Natural killer cell treated with Interleukin-12 subunit alpha and Interleukin-12 subunit beta and Interleukin-15 and Interleukin-18, amount 100 ng/mL, for 72 hours (primary cell): ENCODE data around the gene STK16. TPM values are rescaled to one million over a fixed set of nuclear protein-coding genes. Genes with fewer than 3 reads are reported as not detected.
"Not testable (repeated sequence)": the region's sequence is repeated elsewhere in the genome, so short reads cannot be mapped to it uniquely, and the experiment has no call there.

ENCODE experiments used
- ATAC-seq, 2 donors: fragments of 150-1000 bp; cut with Tn5 transposase in 1 of 2; sonication (Bioruptor Pico), chemical (Tn5 transposase) in 1 of 2; 2 replicates each; pipeline ENCODE4 v1.10.0; 2021
- DNase-seq: peaks from one replicate; pipeline ENCODE4 v3.0.0; 2022; ENCODE audit warnings: low spot score
- H3K27ac Mint-ChIP-seq, 2 donors: 1 replicate in 1 of 2; 2 replicates in 1 of 2; pipeline ENCODE4 v1.8.0; 2022; ENCODE audit warnings: mixed read lengths in 2 of 2, mild to moderate bottlenecking in 1 of 2, moderate library complexity in 1 of 2
- H3K27me3 Mint-ChIP-seq, 2 donors: 1 replicate in 1 of 2; 2 replicates in 1 of 2; pipeline ENCODE4 v1.8.0; 2022; ENCODE audit warnings: mixed read lengths in 2 of 2
- H3K36me3 Mint-ChIP-seq: one replicate; pipeline ENCODE4 v1.8.0; 2022; ENCODE audit warnings: mixed read lengths
- H3K4me1 Mint-ChIP-seq, 2 donors: 1 replicate in 1 of 2; 2 replicates in 1 of 2; pipeline ENCODE4 v1.8.0; 2022; ENCODE audit warnings: low read depth in 2 of 2, mixed read lengths in 2 of 2, mild to moderate bottlenecking in 1 of 2
- H3K4me3 Mint-ChIP-seq: one replicate; pipeline ENCODE4 v1.8.0; 2022; ENCODE audit warnings: mixed read lengths
- H3K9me3 Mint-ChIP-seq: 2 replicates; pipeline ENCODE4 v1.8.0; 2022; ENCODE audit warnings: mixed read lengths
- total RNA-seq, 2 donors: library from RNA; stranded (reverse); gene quantifications; one replicate each; pipeline ENCODE4 v1.2.3, GENCODE V29; 2022

The STK16 gene
- total RNA-seq, 2 donors from 2014 or later, result 26.8 to 27.8 TPM

- H3K4me1 Mint-ChIP-seq, DNase-seq, H3K9me3 Mint-ChIP-seq, H3K27ac Mint-ChIP-seq, H3K36me3 Mint-ChIP-seq, H3K4me3 Mint-ChIP-seq, ATAC-seq, H3K27me3 Mint-ChIP-seq: not testable (repeated sequence)
Observed at GRCh38 chr2:219287116-219287440, 41.8 kb downstream of the STK16 start.

- Mint-ChIP-seq H3K4me3 (no peak overlapping the region), H3K9me3 (no peaks in the 10 kb centered on the region), H3K27me3 (no peaks in the 10 kb centered on the region), H3K4me1 (peaks cover 6 to 7% of the 10 kb centered on the region in 2 donors), H3K36me3 (peaks cover 6% of the 10 kb centered on the region), H3K27ac (no peak overlapping the region)
- no peak for ATAC-seq
- no peak for DNase-seq
Observed at GRCh38 chr2:219287580-219288265, 42.4 kb downstream of the STK16 start.

DNA sequence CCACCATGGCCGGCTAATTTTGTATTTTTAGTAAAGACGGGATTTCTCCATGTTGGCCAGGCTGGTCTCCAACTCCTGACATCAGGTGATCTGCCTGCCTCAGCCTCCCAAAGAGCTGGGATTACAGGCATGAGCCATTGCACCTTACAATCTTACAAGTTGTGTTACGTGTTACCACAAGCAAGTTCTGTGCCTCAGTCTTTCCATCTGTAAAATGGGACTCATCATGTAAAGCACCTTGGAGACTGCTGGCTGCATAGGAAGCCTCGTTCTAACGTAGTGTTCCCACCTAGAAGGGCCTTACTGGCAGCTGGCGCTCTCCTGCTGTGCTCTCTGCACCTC, 43.9 kb downstream of the STK16 start:
- Mint-ChIP-seq H3K4me3 (no peak overlapping the region), H3K9me3 (no peaks in the 10 kb centered on the region), H3K27ac (no peak overlapping the region), H3K4me1 (peaks cover 2 to 6% of the 10 kb centered on the region in 2 donors), H3K36me3 (no peaks in the 10 kb centered on the region), H3K27me3 (no peaks in the 10 kb centered on the region)
- ATAC-seq (no peak), DNase-seq (no peak)

DNA sequence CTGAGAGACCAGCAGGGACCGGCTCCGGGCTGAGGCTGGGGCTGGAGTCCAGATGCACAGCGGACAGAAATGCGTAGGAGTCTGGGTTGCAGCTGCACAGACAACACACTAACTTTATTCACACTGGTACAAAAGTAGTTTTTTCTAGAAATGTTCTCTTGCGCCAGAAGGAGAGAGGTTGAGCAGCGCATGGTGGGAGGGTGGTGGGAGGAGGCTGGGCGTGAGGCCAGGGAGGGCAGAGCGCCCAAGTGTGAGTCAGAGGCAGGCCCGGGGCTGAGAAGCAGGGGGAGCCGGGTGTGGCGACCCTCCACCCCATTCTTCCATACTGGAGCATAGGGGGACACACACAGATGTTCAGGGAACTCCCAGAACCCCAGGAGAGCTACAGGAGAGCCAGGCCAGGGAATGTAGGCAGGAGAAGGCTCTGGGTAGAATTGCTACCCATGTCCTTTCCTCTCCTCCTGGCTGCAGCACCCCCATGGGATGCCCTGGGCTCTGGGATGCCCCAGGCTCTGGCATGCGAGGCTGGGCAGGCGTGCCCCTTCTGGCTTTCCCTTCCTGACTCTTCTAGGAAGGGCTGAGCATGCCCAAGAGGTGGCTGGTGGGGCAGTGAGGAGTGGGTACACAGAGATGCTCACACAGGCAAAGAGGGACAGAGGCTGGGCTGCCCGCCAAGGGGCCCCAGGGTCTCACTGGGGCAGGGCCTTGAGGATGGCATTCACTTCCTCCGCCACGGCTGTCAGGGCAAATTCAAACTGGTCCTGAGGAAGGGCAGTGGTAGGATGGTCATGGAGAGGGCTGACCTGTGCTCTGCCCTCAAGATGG, 44.5 kb downstream of the STK16 start:
- no peaks in the 10 kb centered on the region for H3K36me3 Mint-ChIP-seq
- H3K27ac Mint-ChIP-seq, result no peak overlapping the region
- H3K27me3 Mint-ChIP-seq, result no peaks in the 10 kb centered on the region
- peaks cover 6 to 10% of the 10 kb centered on the region in 2 donors for H3K4me1 Mint-ChIP-seq
- DNase-seq (no peak), ATAC-seq (no peak)
- H3K4me3 Mint-ChIP-seq, result no peak overlapping the region
- H3K9me3 Mint-ChIP-seq, result no peaks in the 10 kb centered on the region

- ATAC-seq (no peak), DNase-seq (no peak)
- H3K9me3 Mint-ChIP-seq, result no peaks in the 10 kb centered on the region
- H3K27ac Mint-ChIP-seq, result no peak overlapping the region
- peaks cover 6 to 11% of the 10 kb centered on the region in 2 donors for H3K4me1 Mint-ChIP-seq
- H3K36me3 Mint-ChIP-seq, result no peaks in the 10 kb centered on the region
- no peaks in the 10 kb centered on the region for H3K27me3 Mint-ChIP-seq
- no peak overlapping the region for H3K4me3 Mint-ChIP-seq
Observed at GRCh38 chr2:219290381-219291171, 45.3 kb downstream of the STK16 start.

DNA sequence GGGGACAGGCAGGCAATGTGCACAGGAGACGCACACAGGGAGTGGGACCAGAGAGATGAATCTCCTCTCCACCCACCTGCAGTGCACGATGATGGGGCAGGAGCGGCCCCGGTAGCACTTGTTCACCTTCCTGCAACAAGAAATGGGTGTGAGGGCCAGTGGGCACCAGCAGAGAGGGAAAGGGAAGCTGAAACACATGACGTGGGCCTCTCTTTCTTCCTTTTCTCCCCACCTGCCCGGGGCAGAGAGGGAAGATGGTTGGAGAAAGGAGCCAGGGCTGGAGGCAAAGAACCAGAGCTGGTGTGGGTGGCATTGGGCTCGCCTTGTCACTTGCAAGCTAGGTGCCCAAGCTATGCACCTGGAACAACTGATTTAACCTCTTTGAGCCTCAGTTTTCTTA, 46.1 kb downstream of the STK16 start:
- Mint-ChIP-seq H3K27me3 (no peaks in the 10 kb centered on the region), H3K4me1 (peaks cover 6 to 14% of the 10 kb centered on the region in 2 donors), H3K9me3 (no peaks in the 10 kb centered on the region), H3K4me3 (no peak overlapping the region), H3K36me3 (no peaks in the 10 kb centered on the region), H3K27ac (no peak overlapping the region)
- ATAC-seq (no peak), DNase-seq (no peak)

DNA sequence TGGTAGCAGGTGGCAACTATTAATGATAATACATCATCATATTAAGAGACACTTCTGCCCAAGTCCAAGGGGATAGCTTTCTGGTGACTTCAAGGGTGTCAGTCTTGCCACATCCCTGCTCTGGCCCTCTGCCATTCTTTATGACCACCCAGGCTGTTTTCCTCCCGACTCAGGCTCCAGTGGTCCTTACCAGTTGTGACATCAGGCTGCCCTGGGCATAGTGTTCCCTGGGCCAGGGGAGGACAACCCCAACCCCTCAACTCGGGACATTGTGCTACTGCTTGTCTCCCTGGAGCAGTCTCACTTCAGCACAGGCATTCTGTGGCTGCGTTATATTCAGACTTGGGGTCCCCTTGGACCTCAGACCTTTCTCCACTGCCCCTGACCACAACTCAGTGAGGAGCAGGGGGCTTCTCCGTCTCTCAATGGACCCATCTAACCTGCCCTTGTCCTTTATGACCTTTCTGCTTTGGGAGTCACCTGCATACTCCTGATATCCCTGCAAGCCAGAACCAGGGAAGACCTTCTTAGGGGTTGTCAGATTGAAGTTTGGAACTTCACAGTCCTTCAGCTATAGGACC, 46.7 kb downstream of the STK16 start:
- ATAC-seq (no peak), DNase-seq (no peak)
- Mint-ChIP-seq H3K27ac (no peak overlapping the region), H3K4me1 (peaks cover 6 to 14% of the 10 kb centered on the region in 2 donors), H3K9me3 (no peaks in the 10 kb centered on the region), H3K36me3 (no peaks in the 10 kb centered on the region), H3K27me3 (no peaks in the 10 kb centered on the region), H3K4me3 (no peak overlapping the region)

DNA sequence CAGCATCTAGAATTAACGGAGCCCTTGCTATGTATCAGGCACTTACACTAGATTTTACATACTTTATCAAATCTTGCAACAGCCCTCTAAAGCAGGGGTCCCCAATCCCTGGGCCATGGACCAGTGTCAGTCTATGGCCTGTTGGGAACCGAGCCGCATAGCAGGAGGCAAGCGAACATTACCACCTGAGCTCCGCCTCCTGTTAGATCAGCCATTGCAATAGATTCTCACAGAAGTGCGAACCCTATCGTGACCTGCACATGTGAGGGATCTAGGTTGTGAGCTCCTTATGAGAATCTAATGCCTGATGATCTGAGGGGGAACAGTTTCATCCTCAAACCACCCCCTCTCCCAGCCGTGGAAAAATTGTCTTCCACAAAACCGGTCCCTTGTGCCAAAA, 47.3 kb downstream of the STK16 start:
- H3K27ac Mint-ChIP-seq, result no peak overlapping the region
- H3K27me3 Mint-ChIP-seq, result no peaks in the 10 kb centered on the region
- ATAC-seq (no peak), DNase-seq (no peak)
- H3K4me3 Mint-ChIP-seq, result no peak overlapping the region
- no peaks in the 10 kb centered on the region for H3K36me3 Mint-ChIP-seq
- H3K9me3 Mint-ChIP-seq, result no peaks in the 10 kb centered on the region
- H3K4me1 Mint-ChIP-seq, result peaks cover 6 to 14% of the 10 kb centered on the region in 2 donors

GRCh38 chr2:219293736-219294231, 48.5 kb downstream of the STK16 start:
- no peaks in the 10 kb centered on the region for H3K9me3 Mint-ChIP-seq
- peak overlapping the region; percentile 23 to 51 for H3K27ac Mint-ChIP-seq
- H3K4me1 Mint-ChIP-seq, result peaks cover 6 to 12% of the 10 kb centered on the region in 2 donors
- peak overlapping the region; percentile 81 for H3K4me3 Mint-ChIP-seq
- DNase-seq (no peak), ATAC-seq (no peak)
- H3K36me3 Mint-ChIP-seq, result no peaks in the 10 kb centered on the region
- no peaks in the 10 kb centered on the region for H3K27me3 Mint-ChIP-seq

DNA sequence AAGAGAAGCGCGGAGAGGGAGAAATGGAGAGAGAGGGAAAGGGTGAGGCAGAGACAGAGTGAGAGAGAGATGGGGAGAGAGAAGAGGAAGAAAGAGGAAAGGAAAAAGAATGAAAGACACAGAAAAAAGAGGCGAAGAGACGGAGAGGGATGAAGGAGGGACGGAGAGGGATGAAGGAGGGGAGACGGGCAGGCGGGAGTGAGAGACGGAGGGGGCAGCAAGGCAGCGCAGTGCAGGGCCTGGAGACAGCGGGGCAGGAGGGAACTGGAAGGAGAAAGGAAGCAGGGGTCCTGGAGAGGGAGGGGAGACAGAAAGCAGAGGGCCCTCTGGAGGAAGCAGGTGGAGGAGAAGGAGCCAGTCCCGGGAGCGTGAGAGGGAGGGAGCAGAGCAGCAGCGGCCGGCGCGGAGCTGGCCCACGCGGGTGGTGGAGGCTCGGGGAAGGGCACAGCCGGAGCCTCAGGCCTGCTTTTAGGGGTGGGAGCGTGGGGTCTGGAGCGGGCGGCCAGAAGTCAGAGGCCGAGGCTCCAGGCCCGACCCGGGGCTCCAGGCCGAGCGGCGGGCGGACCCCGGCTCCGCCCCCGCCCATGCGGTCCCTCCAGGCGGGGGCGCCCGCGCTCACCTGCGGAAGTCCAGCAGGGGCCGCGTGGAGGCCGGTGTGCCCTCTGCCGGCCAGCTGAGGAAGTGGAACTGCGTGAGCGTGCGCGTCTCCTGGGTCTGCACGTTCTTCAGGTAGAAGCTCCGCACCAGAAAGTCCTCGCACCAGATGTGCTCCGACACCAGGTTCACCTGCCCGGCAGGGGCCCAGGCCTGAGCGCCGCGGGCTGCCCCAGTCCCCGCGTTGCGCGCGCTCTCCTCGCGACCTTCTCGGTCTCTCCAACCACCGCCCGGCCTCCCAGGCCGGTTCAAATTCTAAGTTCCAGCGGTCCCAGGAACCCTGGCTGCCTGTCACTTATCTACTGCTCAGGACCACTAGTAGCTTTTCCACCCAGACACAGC, 49.4 kb downstream of the STK16 start:
- Mint-ChIP-seq H3K27ac (peak overlapping the region; percentile 23 to 51), H3K4me3 (peak overlapping the region; percentile 81), H3K9me3 (no peaks in the 10 kb centered on the region), H3K27me3 (no peaks in the 10 kb centered on the region), H3K36me3 (no peaks in the 10 kb centered on the region), H3K4me1 (peaks cover 6 to 12% of the 10 kb centered on the region in 2 donors)
- peak; percentile 90 for DNase-seq
- ATAC-seq, result peak; percentile 94 to 95

DNA sequence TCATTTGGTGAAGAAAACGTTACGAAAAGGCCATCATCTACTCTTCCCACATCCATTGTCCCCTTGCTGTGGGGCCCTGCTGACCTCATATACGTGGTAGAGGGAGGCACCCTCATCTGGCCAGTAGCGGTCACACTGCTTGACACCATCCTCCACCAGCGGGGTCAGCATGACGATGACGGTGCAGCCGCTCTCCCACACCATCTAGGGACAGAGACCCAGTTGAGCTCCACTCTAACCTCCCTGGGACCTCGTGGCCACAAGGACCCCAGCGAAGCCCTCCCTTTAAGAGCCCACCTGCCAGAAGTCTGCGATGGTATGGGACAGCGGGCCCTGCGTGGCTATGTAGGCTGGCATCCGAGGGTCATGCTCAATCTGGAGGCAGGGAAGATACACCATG, 50.9 kb downstream of the STK16 start:
- no peak for DNase-seq
- peaks cover 2 to 4% of the 10 kb centered on the region in 2 donors for H3K27me3 Mint-ChIP-seq
- H3K27ac Mint-ChIP-seq, result no peak overlapping the region
- H3K36me3 Mint-ChIP-seq, result no peaks in the 10 kb centered on the region
- no peak overlapping the region for H3K4me3 Mint-ChIP-seq
- ATAC-seq, result no peak
- H3K9me3 Mint-ChIP-seq, result no peaks in the 10 kb centered on the region
- H3K4me1 Mint-ChIP-seq, result peaks cover 6 to 12% of the 10 kb centered on the region in 2 donors

DNA sequence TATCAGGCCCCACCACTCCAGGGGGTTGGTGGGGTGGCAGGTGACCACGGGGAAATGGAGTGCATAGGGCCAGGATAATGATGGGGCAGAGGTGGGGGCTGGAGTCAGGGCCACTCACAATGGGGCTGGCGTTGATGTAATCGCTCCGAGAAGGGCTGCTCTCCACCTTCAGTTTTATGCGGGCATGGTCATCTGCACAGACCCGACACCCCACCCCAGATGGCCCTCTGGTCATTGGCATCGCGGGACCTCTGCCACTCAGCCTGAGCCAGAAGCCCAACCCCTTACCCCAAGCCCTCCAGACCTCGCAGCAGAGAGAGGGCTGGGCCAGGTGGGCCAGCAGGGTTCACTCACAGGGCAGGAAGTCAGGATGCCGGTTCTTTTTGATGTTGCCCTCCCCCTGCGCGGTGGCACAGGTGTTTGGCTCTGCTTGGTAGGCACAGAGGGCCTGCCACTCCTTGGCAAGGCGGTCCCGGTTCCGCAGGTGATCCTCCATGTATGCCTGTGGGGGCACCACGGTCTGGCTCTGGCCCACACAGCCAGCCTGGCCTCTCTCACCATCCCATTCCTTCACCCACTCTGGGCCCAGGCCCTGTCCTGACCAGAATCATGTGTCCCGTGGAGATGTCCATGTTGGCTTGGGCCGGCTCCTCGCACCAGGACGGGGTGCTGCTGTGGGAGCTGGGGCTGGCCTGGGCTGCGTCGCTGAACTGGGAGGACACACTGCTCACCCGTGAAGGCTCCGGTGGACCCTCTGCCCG, 51.5 kb downstream of the STK16 start:
- no peak overlapping the region for H3K27ac Mint-ChIP-seq
- ATAC-seq (no peak), DNase-seq (no peak)
- H3K27me3 Mint-ChIP-seq, result peaks cover 6 to 9% of the 10 kb centered on the region in 2 donors
- no peaks in the 10 kb centered on the region for H3K36me3 Mint-ChIP-seq
- H3K9me3 Mint-ChIP-seq, result no peaks in the 10 kb centered on the region
- peaks cover 6 to 12% of the 10 kb centered on the region in 2 donors for H3K4me1 Mint-ChIP-seq
- H3K4me3 Mint-ChIP-seq, result no peak overlapping the region
